GM23338 (cell line): ENCODE results near the gene TMEM98.

Experiments
- CREB1 ChIP-seq: fragments of 250-450 bp; sonication (Bioruptor Pico); IDR thresholded peaks from 2 replicates; pipeline ENCODE4 v1.5.0; 2020; ENCODE audit warnings: low read depth, mild to moderate bottlenecking, moderate library complexity
- EZH2phosphoT487 ChIP-seq: fragments of 200-600 bp; sonication (generic); IDR thresholded peaks from one replicate; pipeline ENCODE4 v1.8.1; 2018; ENCODE audit warnings: antibody characterized with exemption; ENCODE audit not compliant: unreplicated experiment
- TF ChIP-seq, protein P1 (sequence below), 2 experiments: fragments of 200-600 bp in 1 of 2; sonication (generic) in 1 of 2; conservative IDR thresholded peaks; 2 replicates each; pipeline versions ENCODE4 v1.5.1 to v1.6.1; 2016 to 2017; ENCODE audit warnings: antibody characterized with exemption in 2 of 2, low read depth in 2 of 2, mild to moderate bottlenecking in 2 of 2, moderate library complexity in 1 of 2

DNA sequence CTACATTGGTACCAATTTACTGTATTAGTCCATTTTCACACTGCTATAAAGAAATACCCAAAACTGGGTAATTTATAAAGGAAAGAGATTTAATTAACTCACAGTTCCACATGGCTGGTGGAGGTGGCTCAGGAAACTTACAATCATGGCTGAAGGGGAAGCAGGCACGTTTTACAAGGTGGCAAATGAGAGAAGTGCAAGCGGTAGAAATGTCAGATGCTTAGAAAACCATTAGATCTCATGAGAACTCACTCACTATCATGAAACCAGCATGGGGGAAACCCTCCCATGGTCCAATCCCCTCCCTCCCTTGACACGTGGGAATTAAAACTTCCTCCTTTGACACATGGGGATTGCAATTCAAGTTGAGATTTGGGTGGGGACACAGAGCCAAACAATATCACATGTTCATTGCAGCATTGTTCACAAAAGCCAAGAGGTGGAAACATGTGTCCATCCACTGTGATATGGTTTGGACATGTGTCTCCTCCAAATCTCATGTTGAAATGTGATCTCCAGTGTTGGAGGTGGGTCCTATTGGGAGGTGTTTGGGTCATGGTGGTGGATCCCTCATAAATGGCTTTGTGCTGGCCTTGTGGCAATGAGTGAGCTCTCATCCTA, 60.6 kb downstream of the TMEM98 start:
- TF ChIP-seq, protein P1, sequence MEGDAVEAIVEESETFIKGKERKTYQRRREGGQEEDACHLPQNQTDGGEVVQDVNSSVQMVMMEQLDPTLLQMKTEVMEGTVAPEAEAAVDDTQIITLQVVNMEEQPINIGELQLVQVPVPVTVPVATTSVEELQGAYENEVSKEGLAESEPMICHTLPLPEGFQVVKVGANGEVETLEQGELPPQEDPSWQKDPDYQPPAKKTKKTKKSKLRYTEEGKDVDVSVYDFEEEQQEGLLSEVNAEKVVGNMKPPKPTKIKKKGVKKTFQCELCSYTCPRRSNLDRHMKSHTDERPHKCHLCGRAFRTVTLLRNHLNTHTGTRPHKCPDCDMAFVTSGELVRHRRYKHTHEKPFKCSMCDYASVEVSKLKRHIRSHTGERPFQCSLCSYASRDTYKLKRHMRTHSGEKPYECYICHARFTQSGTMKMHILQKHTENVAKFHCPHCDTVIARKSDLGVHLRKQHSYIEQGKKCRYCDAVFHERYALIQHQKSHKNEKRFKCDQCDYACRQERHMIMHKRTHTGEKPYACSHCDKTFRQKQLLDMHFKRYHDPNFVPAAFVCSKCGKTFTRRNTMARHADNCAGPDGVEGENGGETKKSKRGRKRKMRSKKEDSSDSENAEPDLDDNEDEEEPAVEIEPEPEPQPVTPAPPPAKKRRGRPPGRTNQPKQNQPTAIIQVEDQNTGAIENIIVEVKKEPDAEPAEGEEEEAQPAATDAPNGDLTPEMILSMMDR (conservative IDR thresholded peaks at IDR 0.05; ENCODE audit: low read depth in 2 of 2): no peak
- no peak for TF ChIP-seq EZH2phosphoT487
- no peak for TF ChIP-seq CREB1 (CRISPR knock-in tag)
